Measurements from ENCODE around the gene TMEM254.
A peak's percentile ranks its signal among the peaks of the same experiment; 100 is the strongest.
"Not testable (repeated sequence)": the region's sequence is repeated elsewhere in the genome, so short reads cannot be mapped to it uniquely, and the experiment has no call there.

TMEM254 gene

GRCh38 chr10:80078448-80079311 lies at the start of gene TMEM254:
Gene TMEM254 (plus strand): TSS chr10:80078665. CDS start chr10:80078700, 35 bp downstream.
- peak within 1 kb of the TSS; percentile 92 for H3K9ac ChIP-seq (ENCODE audit: low read depth, low read length, poor library complexity, severe bottlenecking)
- H3K4me3 ChIP-seq (ENCODE audit: low read length, poor library complexity, severe bottlenecking): peak within 1 kb of the TSS; percentile 93
- H3K4me1 ChIP-seq (ENCODE audit: insufficient read depth, low read length, poor library complexity, severe bottlenecking): peaks cover 6% of the 10 kb centered on the region
- no peaks in the 10 kb centered on the region for H3K27me3 ChIP-seq (ENCODE audit: insufficient read depth, low read length, poor library complexity, severe bottlenecking)
- no peak for TF ChIP-seq CTCF (conservative IDR thresholded peaks at IDR 0.05; ENCODE audit: low read length)
- TF ChIP-seq EZH2phosphoT487 (IDR thresholded peaks at IDR 0.05; ENCODE audit: borderline replicate concordance): no peak
- peak within 1 kb of the TSS; percentile 100 for H3K4me2 ChIP-seq (ENCODE audit: low read depth, low read length, poor library complexity, severe bottlenecking)
- H3K79me2 ChIP-seq (ENCODE audit: insufficient read depth, low read length): no peaks in the 10 kb centered on the region
- H2AFZ ChIP-seq (ENCODE audit: low read length): peak within 1 kb of the TSS; percentile 99
- no peaks in the 10 kb centered on the region for H3K9me3 ChIP-seq (ENCODE audit: insufficient read depth, low read depth, low read length)
- no peaks in the 10 kb centered on the region for H3F3A ChIP-seq (ENCODE audit: low read depth)
- no peaks in the 10 kb centered on the region for H3K9me2 ChIP-seq (replicated peaks; ENCODE audit: low read depth, low read length)
- no peaks in the 10 kb centered on the region for H4K20me1 ChIP-seq (ENCODE audit: insufficient read depth, low read length, poor library complexity, severe bottlenecking)
- H3K36me3 ChIP-seq (ENCODE audit: insufficient read depth, low read length): no peaks in the 10 kb centered on the region

GRCh38 chr10:80029205-80029604 lies 49.3 kb upstream of the TMEM254 start:
- H2AFZ ChIP-seq (ENCODE audit: low read length): peak overlapping the region; percentile 68
- TF ChIP-seq CTCF (conservative IDR thresholded peaks at IDR 0.05; ENCODE audit: low read length): peak; percentile 47
- not testable (repeated sequence) for H3K4me3 ChIP-seq (ENCODE audit: low read length, poor library complexity, severe bottlenecking); H3K4me2 ChIP-seq (ENCODE audit: low read depth, low read length, poor library complexity, severe bottlenecking); H3K79me2 ChIP-seq (ENCODE audit: insufficient read depth, low read length); H3F3A ChIP-seq (ENCODE audit: low read depth); H3K36me3 ChIP-seq (ENCODE audit: insufficient read depth, low read length); H3K4me1 ChIP-seq (ENCODE audit: insufficient read depth, low read length, poor library complexity, severe bottlenecking); H3K27me3 ChIP-seq (ENCODE audit: insufficient read depth, low read length, poor library complexity, severe bottlenecking); H3K9ac ChIP-seq (ENCODE audit: low read depth, low read length, poor library complexity, severe bottlenecking); H3K9me2 ChIP-seq (replicated peaks; ENCODE audit: low read depth, low read length); H4K20me1 ChIP-seq (ENCODE audit: insufficient read depth, low read length, poor library complexity, severe bottlenecking); H3K9me3 ChIP-seq (ENCODE audit: insufficient read depth, low read depth, low read length)

GRCh38 chr10:80029865-80030264 lies 48.6 kb upstream of the TMEM254 start:
- H3K9me2 ChIP-seq (replicated peaks; ENCODE audit: low read depth, low read length); H3F3A ChIP-seq (ENCODE audit: low read depth); H3K36me3 ChIP-seq (ENCODE audit: insufficient read depth, low read length); H3K4me1 ChIP-seq (ENCODE audit: insufficient read depth, low read length, poor library complexity, severe bottlenecking); H3K27me3 ChIP-seq (ENCODE audit: insufficient read depth, low read length, poor library complexity, severe bottlenecking); H3K4me2 ChIP-seq (ENCODE audit: low read depth, low read length, poor library complexity, severe bottlenecking); H3K4me3 ChIP-seq (ENCODE audit: low read length, poor library complexity, severe bottlenecking); H4K20me1 ChIP-seq (ENCODE audit: insufficient read depth, low read length, poor library complexity, severe bottlenecking); H3K79me2 ChIP-seq (ENCODE audit: insufficient read depth, low read length); H3K9ac ChIP-seq (ENCODE audit: low read depth, low read length, poor library complexity, severe bottlenecking); H3K9me3 ChIP-seq (ENCODE audit: insufficient read depth, low read depth, low read length); H2AFZ ChIP-seq (ENCODE audit: low read length): not testable (repeated sequence)

GRCh38 chr10:80032503-80032902 lies 46.0 kb upstream of the TMEM254 start:
- Histone ChIP-seq H3K9me2 (replicated peaks; ENCODE audit: low read depth, low read length) (no peaks in the 10 kb centered on the region), H3K27me3 (ENCODE audit: insufficient read depth, low read length, poor library complexity, severe bottlenecking) (no peaks in the 10 kb centered on the region), H3K79me2 (ENCODE audit: insufficient read depth, low read length) (no peaks in the 10 kb centered on the region), H3F3A (ENCODE audit: low read depth) (no peaks in the 10 kb centered on the region), H3K9me3 (ENCODE audit: insufficient read depth, low read depth, low read length) (no peaks in the 10 kb centered on the region), H3K36me3 (ENCODE audit: insufficient read depth, low read length) (no peaks in the 10 kb centered on the region), H3K4me3 (ENCODE audit: low read length, poor library complexity, severe bottlenecking) (no peak overlapping the region), H3K4me2 (ENCODE audit: low read depth, low read length, poor library complexity, severe bottlenecking) (no peak overlapping the region), H2AFZ (ENCODE audit: low read length) (no peak overlapping the region), H3K9ac (ENCODE audit: low read depth, low read length, poor library complexity, severe bottlenecking) (no peak overlapping the region), H3K4me1 (ENCODE audit: insufficient read depth, low read length, poor library complexity, severe bottlenecking) (no peaks in the 10 kb centered on the region), H4K20me1 (ENCODE audit: insufficient read depth, low read length, poor library complexity, severe bottlenecking) (no peaks in the 10 kb centered on the region)
- TF ChIP-seq CTCF (conservative IDR thresholded peaks at IDR 0.05; ENCODE audit: low read length) (no peak), EZH2phosphoT487 (IDR thresholded peaks at IDR 0.05; ENCODE audit: borderline replicate concordance) (no peak)

GRCh38 chr10:80034766-80035165 lies 43.7 kb upstream of the TMEM254 start:
- not testable (repeated sequence) for H3K36me3 ChIP-seq (ENCODE audit: insufficient read depth, low read length); H3K27me3 ChIP-seq (ENCODE audit: insufficient read depth, low read length, poor library complexity, severe bottlenecking); H3K4me2 ChIP-seq (ENCODE audit: low read depth, low read length, poor library complexity, severe bottlenecking); H3K4me3 ChIP-seq (ENCODE audit: low read length, poor library complexity, severe bottlenecking); H3F3A ChIP-seq (ENCODE audit: low read depth); H3K4me1 ChIP-seq (ENCODE audit: insufficient read depth, low read length, poor library complexity, severe bottlenecking); H3K9me3 ChIP-seq (ENCODE audit: insufficient read depth, low read depth, low read length); H3K79me2 ChIP-seq (ENCODE audit: insufficient read depth, low read length); H2AFZ ChIP-seq (ENCODE audit: low read length); H3K9ac ChIP-seq (ENCODE audit: low read depth, low read length, poor library complexity, severe bottlenecking); H4K20me1 ChIP-seq (ENCODE audit: insufficient read depth, low read length, poor library complexity, severe bottlenecking); H3K9me2 ChIP-seq (replicated peaks; ENCODE audit: low read depth, low read length)
